Kidney (tissue), 14 donors: ENCODE measurements around the gene COLEC12. TPM values are rescaled to one million over a fixed set of nuclear protein-coding genes. Genes with fewer than 3 reads are reported as not detected.

Experiments
- DNase-seq, 5 donors: peaks; one replicate each; pipeline ENCODE4 v3.0.0-alpha.2; 2013 to 2020
- FAIRE-seq: peaks from 2 replicates; lab custom pipeline; 2012; peaks lifted over from hg19 to GRCh38; lab: Jason Lieb, UNC
- H3K27ac ChIP-seq, 2 donors: one replicate each; pipeline ENCODE4 v1.7.0; 2013; ENCODE audit warnings: low read depth in 2 of 2, low read length in 2 of 2, inconsistent platforms in 1 of 2
- H3K27me3 ChIP-seq: one replicate; pipeline ENCODE4 v1.7.1; 2013; ENCODE audit warnings: low read length, inconsistent platforms; ENCODE audit not compliant: control insufficient read depth, insufficient read depth
- H3K36me3 ChIP-seq, 3 donors: one replicate each; pipeline versions ENCODE4 v1.7.0 to v1.7.1; 2013; ENCODE audit warnings: low read length in 3 of 3, control low read depth in 1 of 3, inconsistent platforms in 1 of 3; ENCODE audit not compliant: insufficient read depth in 3 of 3, control insufficient read depth in 2 of 3
- H3K4me1 ChIP-seq, 3 donors: one replicate each; pipeline versions ENCODE4 v1.7.0 to v1.7.1; 2013; ENCODE audit warnings: low read length in 3 of 3, inconsistent platforms in 1 of 3, low read depth in 1 of 3; ENCODE audit not compliant: control insufficient read depth in 2 of 3, insufficient read depth in 2 of 3
- H3K4me3 ChIP-seq, 3 donors: one replicate each; pipeline versions ENCODE4 v1.7.0 to v1.8.1; 2013; ENCODE audit warnings: low read length in 3 of 3, control low read depth in 1 of 3, inconsistent platforms in 1 of 3
- H3K9ac ChIP-seq, 3 donors: one replicate each; pipeline versions ENCODE4 v1.7.0 to v1.7.1; 2013; ENCODE audit warnings: low read length in 3 of 3, control low read depth in 1 of 3, inconsistent platforms in 1 of 3
- H3K9me3 ChIP-seq, 3 donors: one replicate each; pipeline versions ENCODE4 v1.7.0 to v1.7.1; 2013; ENCODE audit warnings: low read length in 3 of 3, control low read depth in 1 of 3, inconsistent platforms in 1 of 3; ENCODE audit not compliant: control insufficient read depth in 2 of 3, insufficient read depth in 1 of 3
- CTCF ChIP-seq: IDR thresholded peaks from 3 replicates; pipeline ENCODE4 v1.5.1; 2012; ENCODE audit warnings: mild to moderate bottlenecking, moderate library complexity, borderline replicate concordance; ENCODE audit not compliant: insufficient read depth; ENCODE audit errors: extremely low read depth
- intact Hi-C: fragments of 100-400 bp; cut with DNase I; formaldehyde crosslinking; loops from one replicate; pipeline ENCODE4 v1.11.1; 2022
- polyA plus RNA-seq: library from polyadenylated mRNA; stranded (reverse); fragments of 350-450 nt; fragmentation: Illumina TruSeq; extraction: RNeasy Lipid Tissue Mini Kit (QIAGEN cat#74804); gene quantifications from one replicate; pipeline ENCODE4 v1.2.3, GENCODE V29; 2014; ENCODE audit warnings: low read depth, low replicate concordance; ENCODE audit not compliant: insufficient read depth
- total RNA-seq: library from RNA; stranded (reverse); fragmentation: NEBNext Ultra II Directional; extraction: Animal tissue kit (Norgen Biotek cat#: 25700); gene quantifications from one replicate; pipeline ENCODE4 v1.2.1, GENCODE V29; 2021
- donor health status: control.
- donor health status: control.
- donor health status: control.
- donor health status: control.
- donor health status: control.
- donor health status: DM: yes; HTN: yes; CAD: no.
- donor health status: Normal renal cell carcinoma (clear cell type).

Gene COLEC12
- total and polyA plus RNA-seq, 2 donors from 2014 or later, result 1.3 to 7.4 TPM

- intact Hi-C loops, result no loop called here
- H3K36me3 ChIP-seq, result no peaks in the 10 kb centered on the region
- no peaks in the 10 kb centered on the region for H3K4me1 ChIP-seq
- H3K4me3 ChIP-seq, result no peak overlapping the region
- FAIRE-seq (no peak), DNase-seq (no peak)
- H3K27me3 ChIP-seq, result no peaks in the 10 kb centered on the region
- no peak overlapping the region for H3K9ac ChIP-seq
- peaks cover 0 to 3% (median 0%) of the 10 kb centered on the region in 3 donors for H3K9me3 ChIP-seq
- H3K27ac ChIP-seq, result no peak overlapping the region
- no peak for TF ChIP-seq CTCF
Observed at GRCh38 chr18:402129-402528, 98.4 kb downstream of the COLEC12 start.

GRCh38 chr18:400456-400855 lies 100.0 kb downstream of the COLEC12 start:
- intact Hi-C loops, result no loop called here
- Histone ChIP-seq H3K27ac (no peak overlapping the region), H3K9me3 (peaks cover 0 to 3% (median 0%) of the 10 kb centered on the region in 3 donors), H3K36me3 (no peaks in the 10 kb centered on the region), H3K4me3 (no peak overlapping the region), H3K4me1 (no peaks in the 10 kb centered on the region), H3K9ac (no peak overlapping the region), H3K27me3 (no peaks in the 10 kb centered on the region)
- no peak for FAIRE-seq
- DNase-seq, result no peak
- TF ChIP-seq CTCF, result no peak

GRCh38 chr18:399631-400135 lies 100.8 kb downstream of the COLEC12 start:
- H3K4me1 ChIP-seq, result peaks cover 0 to 2% (median 0%) of the 10 kb centered on the region in 3 donors
- no peaks in the 10 kb centered on the region for H3K27me3 ChIP-seq
- no peak overlapping the region for H3K27ac ChIP-seq
- no peak for TF ChIP-seq CTCF
- DNase-seq (no peak), FAIRE-seq (no peak)
- intact Hi-C loops, result no loop called here
- no peaks in the 10 kb centered on the region for H3K36me3 ChIP-seq
- no peak overlapping the region for H3K9ac ChIP-seq
- no peaks in the 10 kb centered on the region for H3K9me3 ChIP-seq
- no peak overlapping the region for H3K4me3 ChIP-seq

- Histone ChIP-seq H3K36me3 (no peaks in the 10 kb centered on the region), H3K9ac (no peak overlapping the region), H3K27ac (no peak overlapping the region), H3K4me3 (no peak overlapping the region), H3K4me1 (peaks cover 0 to 2% (median 0%) of the 10 kb centered on the region in 3 donors), H3K27me3 (no peaks in the 10 kb centered on the region), H3K9me3 (no peaks in the 10 kb centered on the region)
- intact Hi-C loops, result no loop called here
- no peak for DNase-seq
- no peak for FAIRE-seq
- TF ChIP-seq CTCF, result no peak
Observed at GRCh38 chr18:398935-399630, 101.4 kb downstream of the COLEC12 start.
